Astrocyte (in vitro differentiated cells and primary cell): ENCODE data around the gene ADIG.

Source experiments
- CTCF ChIP-seq: IDR thresholded peaks from 2 replicates; pipeline ENCODE4 v1.5.1; 2011; ENCODE audit warnings: low read depth, mild to moderate bottlenecking, inconsistent platforms, low read length, moderate library complexity; ENCODE audit not compliant: insufficient read depth
- EZH2 ChIP-seq: IDR thresholded peaks from 2 replicates; pipeline ENCODE4 v1.6.1; 2012; ENCODE audit warnings: mild to moderate bottlenecking, low read length, inconsistent platforms; ENCODE audit not compliant: insufficient read depth

- no peak for TF ChIP-seq CTCF
- TF ChIP-seq EZH2, result no peak
Observed at GRCh38 chr20:38558596-38559360, 22.2 kb upstream of the ADIG start.
